Measurements from ENCODE around the gene AHDC1.
"Not testable (repeated sequence)": the region's sequence is repeated elsewhere in the genome, so short reads cannot be mapped to it uniquely, and the experiment has no call there.

AHDC1 gene

DNA sequence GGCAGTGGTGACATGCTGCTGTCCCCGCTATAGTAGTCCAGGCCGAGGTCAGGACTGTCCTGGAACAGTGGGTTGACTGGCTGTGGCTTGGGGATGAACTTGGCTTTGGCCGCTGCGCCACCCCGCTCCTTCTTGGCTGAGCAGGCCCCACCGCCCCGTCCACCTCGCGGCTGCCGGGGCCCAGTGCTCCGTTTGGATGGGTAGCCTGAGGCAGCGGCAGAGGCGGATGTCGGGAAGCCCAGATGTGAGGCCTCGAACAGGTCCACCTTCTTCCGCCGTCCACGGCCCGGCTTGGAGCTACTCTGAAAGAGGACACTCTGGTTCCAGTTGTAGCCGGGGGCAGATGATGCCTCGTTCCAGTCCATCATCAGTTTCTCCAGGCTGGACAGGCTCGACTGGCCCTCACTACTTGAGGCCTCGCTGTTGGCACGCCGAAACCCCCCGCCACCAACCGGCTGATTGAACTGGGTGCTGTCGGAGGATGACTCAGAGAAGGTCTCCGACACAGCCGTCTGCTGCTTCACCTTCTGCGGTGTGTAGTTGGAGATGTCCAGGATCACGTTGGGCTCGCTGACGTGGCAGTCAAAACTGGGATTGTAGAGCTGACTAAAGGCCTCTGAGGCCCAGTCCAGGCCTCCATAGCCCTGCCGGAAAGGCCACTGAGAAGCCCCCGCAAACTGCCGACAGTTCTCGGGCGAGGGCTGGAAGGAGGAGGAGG is 55.6 kb downstream of the AHDC1 start:
- no peak for DNase-seq

DNA sequence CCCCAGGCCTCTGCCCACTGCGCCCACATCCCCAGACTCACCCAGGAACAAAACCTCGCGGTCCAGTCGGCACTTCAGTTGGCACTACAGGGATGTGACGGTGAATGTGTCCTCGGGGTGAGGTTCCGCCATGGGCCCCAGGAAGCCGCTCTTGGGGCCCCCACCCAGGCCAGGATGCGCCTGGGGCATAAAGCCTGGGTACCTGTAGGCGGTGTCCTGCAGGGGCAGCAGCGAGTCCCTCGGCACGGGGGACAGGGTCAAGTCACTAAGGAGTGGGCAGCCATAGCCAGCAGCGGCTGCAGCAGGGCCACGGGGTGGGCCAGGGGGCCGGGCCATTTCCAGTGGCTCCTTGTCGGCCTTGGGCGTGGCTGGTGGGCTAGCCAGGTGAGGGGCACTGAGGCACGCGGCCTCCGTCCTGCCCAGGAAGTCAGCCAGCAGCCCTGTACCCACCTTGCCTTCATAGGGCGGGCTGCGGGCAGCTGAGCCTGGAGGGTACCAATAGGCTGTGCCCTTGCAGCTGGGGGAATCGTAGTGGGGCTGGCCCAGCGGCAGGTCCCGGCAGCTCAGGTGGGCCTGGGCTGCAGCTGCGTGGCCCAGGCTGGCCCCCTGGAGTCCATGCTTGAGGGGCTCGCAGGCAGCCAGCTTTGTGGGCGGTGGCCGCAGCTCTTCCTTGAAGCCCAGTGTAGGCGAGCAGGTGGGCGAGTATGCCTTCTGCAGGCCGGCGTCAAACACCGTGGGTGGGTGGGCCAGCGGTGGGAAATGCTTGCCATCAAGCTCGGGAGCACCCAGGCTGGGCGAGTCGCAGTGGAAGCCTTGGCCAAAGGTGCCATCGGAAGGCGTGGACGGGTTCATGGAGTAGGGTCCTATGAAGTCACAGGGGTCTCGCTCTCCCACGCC is 56.5 kb downstream of the AHDC1 start:
- DNase-seq: no peak

DNA sequence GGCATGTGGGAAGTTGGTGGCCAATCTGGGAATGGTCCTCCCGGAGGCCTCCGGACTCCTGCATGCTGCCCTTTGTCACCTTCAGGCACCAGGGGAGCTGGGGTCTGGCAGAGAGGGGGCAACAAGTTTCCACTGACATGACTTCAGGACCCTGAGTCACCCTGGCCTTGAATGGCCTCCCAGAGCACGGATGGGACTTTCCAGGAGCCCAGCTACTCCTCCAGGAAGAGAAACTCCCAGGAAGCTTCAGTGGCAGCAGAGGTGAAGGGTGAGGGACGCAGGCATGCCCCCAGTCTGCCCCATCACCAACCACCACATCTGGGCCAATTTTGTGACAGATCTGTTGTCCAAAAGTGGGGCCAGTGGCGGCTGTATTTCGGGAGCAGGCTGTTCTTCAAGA is 58.1 kb downstream of the AHDC1 start:
- no peak for DNase-seq

DNA sequence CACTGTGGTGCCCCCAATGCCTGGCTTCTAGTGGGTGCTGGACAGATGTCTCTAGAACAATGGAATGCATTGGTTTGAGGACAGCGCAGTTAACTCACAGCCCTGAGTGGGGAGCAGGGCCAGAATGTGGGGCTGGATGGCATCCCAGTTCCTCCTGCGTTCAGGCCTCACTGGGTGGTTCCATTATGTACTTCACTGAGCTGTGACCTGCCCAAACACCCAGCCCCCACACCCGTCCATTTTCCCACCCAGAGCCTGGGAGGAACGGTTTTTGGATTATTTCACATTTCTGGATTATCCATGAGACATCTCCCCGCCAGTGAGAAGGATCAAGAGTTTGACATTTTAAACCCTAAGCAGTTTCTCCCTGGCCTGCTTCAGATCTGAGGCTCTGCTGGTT is 58.7 kb downstream of the AHDC1 start:
- no peak for DNase-seq

DNA sequence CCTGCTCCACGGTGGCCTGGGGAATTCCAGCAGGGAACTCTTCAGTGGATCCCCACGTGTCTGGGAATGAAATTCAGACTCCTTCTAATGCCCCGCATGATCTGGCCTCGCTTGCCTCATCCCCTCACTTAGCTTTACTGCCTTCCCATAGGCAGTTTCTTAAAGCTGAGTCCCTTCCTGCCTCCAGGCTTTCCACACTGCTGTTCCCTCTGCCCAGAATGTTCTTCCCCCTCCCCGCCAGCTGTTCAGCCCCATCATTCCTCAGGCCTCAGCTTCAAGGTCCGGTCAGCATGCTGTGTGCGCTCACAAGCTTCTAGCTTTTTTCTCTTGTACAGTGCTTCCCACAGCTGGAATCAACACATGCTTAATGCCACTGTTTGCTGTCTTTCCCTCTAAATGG is 59.1 kb downstream of the AHDC1 start:
- no peak for DNase-seq

DNA sequence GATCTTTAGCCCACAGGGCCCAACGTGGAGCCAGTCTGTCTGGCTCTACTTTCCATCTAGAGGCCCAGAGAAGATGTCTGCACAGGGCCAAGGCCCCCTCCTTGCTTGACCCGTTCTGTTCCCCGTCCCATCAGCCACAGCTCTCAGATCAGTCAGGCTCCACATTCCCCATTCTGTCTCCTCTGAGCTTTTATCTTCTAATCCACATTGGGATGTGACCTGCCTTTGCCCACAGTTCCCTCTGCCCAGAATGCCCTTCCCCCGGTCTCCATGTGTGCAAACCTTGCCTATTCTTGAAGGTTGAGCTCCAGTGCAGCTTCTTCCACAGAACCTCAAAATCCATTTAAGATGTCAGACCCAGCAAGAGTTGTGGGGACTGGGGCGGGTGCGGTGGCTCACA is 60.7 kb downstream of the AHDC1 start:
- no peak for DNase-seq

DNA sequence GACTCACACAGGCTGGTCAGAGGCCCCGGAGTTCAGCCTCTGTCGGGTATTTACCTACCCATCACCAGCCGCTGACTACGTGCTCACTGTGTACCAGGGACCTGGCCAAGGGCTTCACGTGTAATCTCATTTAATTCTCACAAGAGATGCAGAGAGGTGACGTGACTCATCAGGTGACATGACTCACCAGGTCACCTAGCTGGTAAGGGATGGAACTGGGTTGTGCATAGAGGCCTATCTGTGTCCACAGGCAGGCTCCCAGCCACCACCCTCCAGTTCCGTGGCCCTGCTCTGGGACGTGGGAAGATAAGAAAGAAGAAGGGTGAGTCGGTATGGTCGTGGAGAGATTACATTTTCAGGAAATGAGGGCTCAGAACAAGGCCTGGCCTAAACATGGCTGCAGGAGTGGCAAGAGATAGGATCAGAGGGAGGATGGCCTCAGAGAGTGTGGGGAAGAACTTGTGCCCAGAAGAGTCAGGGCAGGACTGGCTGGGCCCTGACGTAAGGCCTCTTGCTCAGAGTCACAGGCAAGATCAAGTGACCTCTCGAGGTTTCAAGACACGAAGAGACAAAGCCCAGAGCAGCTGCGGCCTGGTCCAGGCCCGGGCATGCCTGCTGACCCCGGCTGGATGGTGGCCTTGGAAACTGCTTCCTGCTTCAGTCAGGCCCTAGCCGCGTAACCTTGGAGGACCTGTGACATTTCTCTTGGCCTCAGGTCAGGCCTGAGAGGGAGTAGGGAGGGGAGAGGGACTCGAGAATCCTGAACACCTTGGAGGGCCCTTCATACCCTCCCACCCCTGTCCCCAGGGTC is 61.3 kb downstream of the AHDC1 start:
- DNase-seq: no peak

DNA sequence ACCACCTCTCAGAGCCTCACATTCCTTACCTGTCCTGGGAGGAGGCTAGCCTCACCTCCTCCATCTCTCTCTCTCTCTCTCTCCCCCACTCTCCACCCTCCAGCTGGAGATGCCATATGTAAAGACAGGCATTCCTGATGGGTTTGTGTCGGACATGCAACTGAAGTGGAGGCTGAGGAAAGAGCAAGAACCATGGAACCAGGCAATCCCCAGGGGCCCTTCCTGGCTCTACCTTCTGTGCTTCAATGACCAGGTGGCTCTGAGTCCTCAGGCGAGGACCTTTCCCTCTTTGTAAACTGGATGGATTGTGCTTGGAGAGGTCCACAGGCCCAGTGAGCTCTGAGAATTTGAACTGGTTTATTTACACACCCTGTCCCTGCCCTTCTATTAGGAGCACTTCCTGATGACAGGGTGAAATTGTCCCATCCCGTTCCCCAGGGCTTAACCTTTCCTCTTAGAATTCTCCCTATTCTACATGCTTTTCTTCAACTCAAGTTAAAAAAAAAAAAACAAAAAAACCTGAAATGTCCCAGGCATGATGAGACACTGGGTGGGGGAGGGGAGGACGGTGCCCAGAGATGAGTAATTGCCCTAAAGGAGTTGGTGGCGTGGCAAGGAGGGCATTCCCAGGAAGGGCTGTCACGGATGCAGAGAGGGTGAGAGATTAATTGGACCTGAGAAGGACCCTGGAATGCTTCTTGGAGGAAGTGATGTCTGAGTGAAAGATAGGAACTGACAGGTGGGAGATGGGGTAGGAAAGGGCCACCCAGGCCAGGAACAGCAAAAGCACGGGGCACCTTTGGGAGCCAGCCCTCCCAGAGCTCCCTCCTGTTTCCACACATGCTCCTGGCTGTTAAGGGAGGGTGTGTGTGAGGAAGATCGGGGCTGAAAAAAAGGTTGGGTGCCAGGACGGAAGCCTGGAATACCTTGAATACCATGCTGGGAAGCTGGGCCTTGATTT is 63.8 kb downstream of the AHDC1 start:
- no peak for DNase-seq

DNA sequence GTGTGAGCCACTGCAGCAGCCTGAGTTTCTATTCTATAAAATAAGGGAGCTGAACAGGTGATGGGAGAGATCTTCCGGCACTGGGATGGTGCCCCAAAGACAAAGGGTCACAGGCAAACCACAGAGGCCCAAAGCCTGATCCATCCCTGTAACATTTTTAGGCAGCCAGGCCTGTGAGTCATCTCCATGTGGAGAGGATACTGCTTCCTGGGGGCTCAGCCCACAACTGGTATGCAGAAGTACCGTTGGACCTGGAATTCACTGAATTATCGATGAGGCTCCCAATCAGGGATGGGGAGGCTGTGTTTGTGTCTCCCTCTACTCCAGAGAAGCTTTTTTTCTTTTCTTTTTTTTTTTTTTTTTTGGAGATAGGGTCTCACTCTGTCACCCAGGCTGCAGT is 65.2 kb downstream of the AHDC1 start:
- no peak for DNase-seq

DNA sequence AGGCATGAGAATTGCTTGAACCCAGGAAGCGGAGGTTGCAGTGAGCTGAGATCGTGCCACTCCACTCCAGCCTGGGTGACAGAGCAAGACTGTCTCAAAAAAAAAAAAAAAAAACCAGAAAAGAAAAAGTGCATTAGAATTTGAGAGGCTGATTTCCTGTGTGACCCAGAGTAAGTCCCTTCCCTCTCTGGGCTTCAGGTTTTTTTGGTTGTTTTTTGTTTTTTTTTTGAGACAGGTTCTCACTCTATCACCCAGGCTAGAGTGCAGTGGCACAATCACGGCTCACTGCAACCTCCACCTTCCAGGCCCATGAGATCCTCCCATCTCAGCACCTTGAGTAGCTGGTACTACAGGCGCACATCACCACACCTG is 65.7 kb downstream of the AHDC1 start:
- DNase-seq: not testable (repeated sequence)

DNA sequence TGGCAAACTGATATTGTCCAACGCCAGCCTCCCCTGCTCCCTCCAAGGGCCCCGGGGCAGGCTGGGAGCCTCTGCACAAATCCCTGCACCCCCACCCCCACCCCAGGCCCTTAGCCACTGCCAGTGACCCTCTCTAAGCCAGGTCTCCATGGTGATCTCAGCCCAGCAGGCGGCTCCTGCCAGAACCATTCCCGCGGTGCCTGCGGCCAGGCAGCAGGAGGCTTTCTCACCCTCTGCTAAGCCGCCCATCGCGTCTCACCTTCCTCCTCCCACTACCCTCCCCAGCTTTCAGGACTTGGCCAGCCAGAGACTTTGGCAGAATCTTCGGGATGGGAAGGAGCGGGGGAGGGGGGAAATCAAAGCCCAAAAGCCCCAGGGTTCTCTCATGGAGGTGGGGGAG is 67.2 kb downstream of the AHDC1 start:
- DNase-seq: no peak

DNA sequence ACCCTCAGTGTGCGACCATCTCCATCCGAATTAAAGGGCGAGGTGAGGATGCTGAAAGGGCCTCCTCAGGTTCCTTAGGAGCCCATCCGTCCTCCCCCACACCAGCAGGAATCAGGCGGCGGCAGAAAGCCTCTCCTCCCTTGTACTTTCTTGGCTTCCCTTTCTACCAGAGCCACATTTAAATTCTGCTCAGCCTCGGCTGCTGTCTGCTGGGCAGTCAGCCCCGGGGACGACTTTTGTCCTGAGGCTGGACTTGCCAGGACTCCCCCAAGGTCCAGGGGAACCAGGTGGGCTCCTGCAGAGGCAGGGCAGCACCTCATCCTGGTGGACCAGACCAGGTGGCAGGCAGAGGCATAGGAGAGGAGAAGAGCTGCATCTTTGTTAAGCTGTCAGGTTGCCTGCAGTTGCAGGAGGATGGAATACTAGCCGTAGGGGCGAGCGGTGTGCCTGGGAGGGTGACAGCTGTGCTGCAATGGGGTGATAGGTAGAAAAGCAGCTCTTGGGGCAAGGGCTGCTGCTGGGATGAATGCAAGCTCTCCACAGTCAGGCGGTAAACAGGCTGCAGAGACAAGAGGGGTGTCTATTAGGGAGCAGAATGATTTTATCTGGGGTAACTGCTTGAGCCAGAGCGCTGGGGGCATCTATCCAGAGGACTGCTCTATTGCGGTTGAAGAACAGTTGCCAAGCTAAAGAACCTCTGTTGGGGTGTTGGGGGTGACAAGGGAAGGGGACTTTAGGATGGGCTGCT is 67.8 kb downstream of the AHDC1 start:
- DNase-seq: no peak

DNA sequence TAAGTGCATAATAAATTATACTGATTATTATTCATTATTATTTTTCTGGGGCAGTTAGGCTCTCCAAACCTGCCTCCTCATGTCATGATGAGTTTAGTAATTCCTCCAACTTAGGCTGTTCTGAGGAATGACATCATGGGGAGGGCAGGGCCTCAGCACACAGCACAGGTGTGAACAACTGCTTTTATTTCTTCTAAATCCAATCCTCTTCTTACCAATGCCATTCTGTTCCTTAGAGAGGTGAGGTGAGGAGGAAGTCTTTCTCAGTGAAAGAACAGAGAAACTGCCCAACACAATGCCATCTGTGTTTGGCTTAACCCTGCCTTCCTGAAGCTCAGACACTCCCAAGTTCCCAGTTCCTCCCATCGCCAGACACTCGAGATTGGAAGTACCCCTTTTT is 68.6 kb downstream of the AHDC1 start:
- no peak for DNase-seq

DNA sequence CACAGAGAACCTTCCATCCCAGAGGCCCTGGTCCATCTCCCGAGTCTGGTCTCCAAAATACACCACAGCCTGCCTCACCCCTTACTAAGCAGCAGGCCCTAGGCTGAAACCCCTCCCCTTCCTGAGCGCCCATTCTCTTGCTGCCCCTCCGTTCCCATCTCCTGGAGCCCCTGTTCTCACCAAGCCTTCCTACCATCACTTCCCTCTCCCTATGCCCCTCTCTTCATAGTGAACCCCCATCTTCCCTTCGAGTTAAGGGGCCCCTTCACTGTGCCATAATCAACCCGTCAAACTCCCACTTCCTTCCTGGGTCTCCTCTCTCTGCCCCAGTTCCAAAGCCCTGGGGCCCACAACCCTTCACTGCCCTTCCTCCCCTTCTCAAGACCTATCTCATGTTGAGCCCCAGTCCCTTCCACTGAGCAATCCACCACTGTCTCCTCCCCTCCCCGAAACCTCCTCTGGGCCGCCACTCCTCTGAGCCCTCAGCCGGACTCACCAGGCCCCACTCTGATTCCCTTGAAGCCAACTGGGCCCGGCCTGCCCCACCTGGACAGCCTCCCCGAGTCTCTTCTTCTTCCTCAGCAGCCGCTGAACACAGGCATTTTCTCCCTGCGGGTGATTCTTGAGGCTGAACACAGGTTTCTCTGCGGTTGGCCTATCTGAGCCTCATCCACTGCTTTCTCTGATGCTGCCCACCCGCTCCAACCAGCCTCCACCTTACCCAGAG is 71.8 kb downstream of the AHDC1 start:
- no peak for DNase-seq

DNA sequence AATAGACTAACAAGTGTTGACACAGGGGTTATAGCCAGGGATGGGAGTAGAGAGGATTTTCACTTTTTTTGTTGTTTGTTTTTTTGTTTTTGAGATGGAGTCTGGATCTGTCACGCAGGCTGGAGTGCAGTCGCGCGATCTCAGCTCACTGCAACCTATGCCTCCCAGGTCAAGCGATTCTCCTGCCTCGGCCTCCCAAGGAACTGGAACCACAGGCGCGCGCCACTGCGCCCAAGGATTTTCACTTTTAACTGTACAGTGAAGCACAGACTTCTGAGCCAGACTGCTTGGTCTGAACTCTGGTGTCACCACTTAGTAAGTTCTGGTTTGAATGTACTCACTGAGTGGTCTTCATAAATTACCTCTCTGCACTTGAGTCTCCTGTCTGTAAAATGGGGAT is 73.8 kb downstream of the AHDC1 start:
- DNase-seq: no peak

DNA sequence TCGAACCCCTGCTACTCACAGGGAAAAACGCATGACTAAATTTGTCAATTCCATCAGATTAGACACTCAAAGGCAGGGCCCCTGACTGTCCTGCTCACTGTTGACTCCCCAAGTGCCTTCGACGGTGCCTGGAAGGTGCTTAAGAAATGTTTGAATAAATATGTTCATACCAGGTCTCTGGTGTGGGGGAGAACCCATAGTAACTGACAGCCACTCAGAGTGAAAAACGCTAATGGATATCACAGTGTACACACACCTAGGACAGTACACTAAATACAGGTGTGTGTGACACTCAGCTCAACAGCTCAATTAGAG is 74.3 kb downstream of the AHDC1 start:
- no peak for DNase-seq

DNA sequence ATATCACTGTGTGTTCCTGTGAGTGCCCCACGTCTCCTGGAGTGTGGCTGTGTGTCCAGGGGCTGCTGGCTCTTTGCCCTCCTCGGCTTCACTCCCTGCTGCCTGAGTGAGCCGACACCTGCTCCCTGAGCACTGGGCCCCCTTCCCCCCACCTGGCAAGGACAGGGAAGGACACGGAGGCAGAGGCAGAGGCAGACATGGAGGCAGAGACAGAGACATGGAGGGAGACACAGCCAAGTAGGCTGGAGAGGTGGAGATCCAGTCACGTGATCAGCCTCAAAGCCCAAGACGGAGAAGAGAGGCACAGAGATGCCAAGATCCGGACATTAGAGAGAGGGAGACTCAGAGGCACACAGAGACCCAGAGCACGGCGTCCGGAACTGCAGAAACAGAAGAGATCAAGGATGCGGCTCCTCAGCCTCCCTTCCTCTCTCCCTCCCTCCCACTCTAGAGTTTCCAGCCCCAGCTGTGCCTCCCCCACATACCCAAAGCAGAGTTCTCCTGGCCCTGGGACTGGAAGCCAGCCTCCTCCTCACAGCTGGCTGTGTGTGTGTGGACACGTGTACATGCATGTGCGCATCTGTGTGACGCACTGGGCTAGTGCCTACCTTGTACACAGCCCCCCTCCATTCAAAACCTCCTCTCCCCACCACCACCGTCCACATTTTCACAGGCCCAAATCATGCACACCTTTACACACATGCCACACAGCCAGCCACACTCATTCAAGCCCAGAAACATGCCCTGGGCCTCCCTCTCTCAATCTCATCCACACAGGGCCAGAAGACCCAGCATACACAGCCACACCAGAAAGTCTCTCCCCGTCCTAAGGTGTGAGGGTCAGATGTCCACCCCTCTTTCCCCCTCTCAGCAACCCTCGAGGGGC is 74.9 kb downstream of the AHDC1 start:
- peak; percentile 36 for DNase-seq

DNA sequence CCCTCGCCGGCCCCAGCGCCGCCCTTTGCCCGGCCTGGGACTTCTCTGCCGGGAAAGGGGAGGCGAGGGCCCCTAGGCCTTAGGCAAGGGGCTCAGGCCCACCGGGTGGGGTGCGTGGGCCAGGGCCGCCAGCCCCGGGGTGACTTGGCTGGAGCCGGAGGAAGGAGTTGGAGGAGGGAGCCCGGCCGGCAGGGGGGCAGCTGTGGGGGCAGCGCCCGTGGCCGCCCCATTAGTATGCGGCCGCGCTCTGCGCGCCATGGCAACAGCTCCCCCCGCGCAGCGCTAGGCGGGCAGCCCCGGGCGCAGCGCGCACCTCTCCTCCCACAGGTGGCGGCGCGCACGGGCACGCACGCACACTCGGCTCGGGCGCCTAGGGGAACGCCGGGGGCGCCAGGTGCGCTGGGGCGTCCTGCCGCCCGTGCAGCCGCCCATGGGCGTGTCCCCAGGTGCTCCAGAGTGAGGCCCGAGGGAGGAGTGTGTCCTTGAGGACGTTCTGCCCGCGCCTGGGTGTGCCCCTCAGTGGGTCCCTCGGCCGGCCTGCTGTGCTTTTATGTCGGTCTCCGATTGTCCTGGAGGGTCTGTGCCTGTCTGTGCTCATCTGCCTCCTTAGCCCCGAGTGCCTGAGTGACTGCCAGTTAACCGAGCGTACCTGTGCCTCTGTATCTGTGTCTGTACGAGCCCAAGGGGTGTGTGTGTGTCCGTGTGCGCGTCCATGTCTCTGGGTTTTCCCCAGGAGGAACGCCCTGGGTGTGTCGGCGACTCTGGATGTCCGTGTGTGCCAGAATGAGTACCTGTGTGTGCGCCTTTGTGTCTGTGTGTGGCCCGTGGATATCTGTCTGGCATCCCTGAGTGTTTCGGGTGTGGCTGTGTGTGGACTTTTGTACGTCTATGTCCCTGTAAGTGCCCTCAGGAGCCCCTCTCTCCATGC is 75.8 kb downstream of the AHDC1 start:
- DNase-seq: peak; percentile 83
